Aorta (tissue), 5 donors: Measurements from ENCODE around the gene DCAF4. TPM values are rescaled to one million over a fixed set of nuclear protein-coding genes. Genes with fewer than 3 reads are reported as not detected.
A peak's percentile ranks its signal among the peaks of the same experiment; 100 is the strongest.
"Not testable (repeated sequence)": the region's sequence is repeated elsewhere in the genome, so short reads cannot be mapped to it uniquely, and the experiment has no call there.

Source experiments
- ATAC-seq: fragments of 200-7000 bp; cut with Tn5 transposase; one replicate; pipeline ENCODE4 v1.9.1; 2022; ENCODE audit warnings: moderate library complexity; ENCODE audit not compliant: low FRiP score
- DNase-seq, 2 donors: peaks; one replicate each; pipeline ENCODE4 v3.0.0-alpha.2; 2020
- H3K27ac ChIP-seq, 2 donors: one replicate each; pipeline ENCODE4 v1.5.1; 2013; ENCODE audit warnings: low read length in 2 of 2, mild to moderate bottlenecking in 2 of 2, moderate library complexity in 2 of 2, control low read depth in 1 of 2, inconsistent platforms in 1 of 2, low read depth in 1 of 2
- H3K27me3 ChIP-seq, 2 donors: one replicate each; pipeline ENCODE4 v1.6.1; 2013; ENCODE audit warnings: control low read depth in 1 of 2, low read length in 1 of 2, mild to moderate bottlenecking in 1 of 2, moderate library complexity in 1 of 2; ENCODE audit not compliant: insufficient read depth in 2 of 2, control insufficient read depth in 1 of 2
- H3K36me3 ChIP-seq, 2 donors: one replicate each; pipeline ENCODE4 v1.6.1; 2013; ENCODE audit warnings: control low read depth in 1 of 2, low read length in 1 of 2, mild to moderate bottlenecking in 1 of 2; ENCODE audit not compliant: insufficient read depth in 2 of 2, control insufficient read depth in 1 of 2
- H3K4me1 ChIP-seq, 2 donors: one replicate each; pipeline ENCODE4 v1.6.1; 2013; ENCODE audit warnings: low read length in 2 of 2, control low read depth in 1 of 2, mild to moderate bottlenecking in 1 of 2, moderate library complexity in 1 of 2; ENCODE audit not compliant: insufficient read depth in 2 of 2, control insufficient read depth in 1 of 2
- H3K4me3 ChIP-seq, 2 donors: one replicate each; pipeline ENCODE4 v1.5.1; 2013; ENCODE audit warnings: low read length in 2 of 2, control low read depth in 1 of 2, mild to moderate bottlenecking in 1 of 2
- H3K9me3 ChIP-seq: one replicate; pipeline ENCODE4 v1.6.1; 2013; ENCODE audit warnings: mild to moderate bottlenecking, low read length; ENCODE audit not compliant: control insufficient read depth
- WGBS, 2 donors: extraction: QIAGEN DNeasy Blood & Tissue Kit; methylation state at CpG; one replicate each; pipeline ENCODE4 v1.1.7; 2013; 5-methylcytosine and 5-hydroxymethylcytosine counted together
- intact Hi-C, 2 donors: fragments of 100-400 bp; cut with DNase I; formaldehyde crosslinking; loops; one replicate each; pipeline versions ENCODE4 v1.14.2 to v1.15.0; 2022
- polyA plus RNA-seq, 2 donors: library from polyadenylated mRNA; stranded (reverse); fragments of 200-250 nt; gene quantifications; one replicate each; pipeline ENCODE4 v1.2.3, GENCODE V29; 2013
- total RNA-seq, 2 donors: library from RNA; stranded (reverse); fragmentation: NEBNext Ultra II Directional; extraction: Animal tissue kit (Norgen Biotek cat#: 25700); gene quantifications; one replicate each; pipeline ENCODE4 v1.2.1, GENCODE V29; 2021
- donor health status: healthy with polysubstance abuse.
- donor health status: Bipolar disorder and iron deficiency.
- donor health status: DM: no; HTN: no; CAD: no.
- donor health status: DM: no; HTN: no; CAD: no.
- donor health status: DM: yes; HTN: yes; CAD: no.

The DCAF4 gene
- total and polyA plus RNA-seq, 4 donors, result 4.6 to 15.7 (median 9.3) TPM

DNA sequence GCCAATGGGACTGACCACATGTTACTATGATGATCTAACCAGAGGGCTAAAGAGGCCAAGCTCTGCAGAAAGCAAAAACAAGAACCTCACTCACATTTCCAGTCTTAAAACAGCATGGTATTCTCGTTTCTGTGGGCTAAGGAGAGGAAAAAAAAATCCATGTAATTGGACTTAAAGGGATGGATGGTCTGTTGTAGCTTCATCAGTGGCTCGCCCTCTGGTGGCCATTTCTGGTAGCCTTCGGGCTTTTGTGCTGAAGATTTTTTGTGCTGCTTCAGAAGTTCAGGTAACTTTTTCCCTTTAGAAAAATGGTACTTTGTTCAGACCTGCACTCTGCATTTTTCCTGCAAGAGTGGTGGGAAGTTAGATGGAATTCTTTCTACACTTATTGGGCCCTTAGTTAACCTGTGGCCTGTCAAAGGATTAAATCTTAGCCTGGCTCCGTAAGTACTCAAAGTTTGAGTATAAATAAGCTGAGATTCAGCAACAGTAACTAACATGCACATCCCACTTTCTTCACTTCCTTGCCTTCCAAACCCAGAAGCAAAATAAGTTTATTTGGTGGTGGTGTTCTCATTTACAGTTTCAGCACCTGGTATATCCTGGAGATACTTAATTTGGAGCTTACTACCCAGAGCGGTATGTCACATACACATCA is 22.3 kb downstream of the DCAF4 start:
- intact Hi-C loops, result loop anchor here (1.0 to 5.0 kb wide), 3 partner anchors 41 to 432 kb away; no protein-coding TSS in a partner anchor

GRCh38 chr14:72952171-72952570 is 25.9 kb downstream of the DCAF4 start:
- ATAC-seq (no peak), DNase-seq (peak in 1 of 2 donors; percentile 0)
- no peaks in the 10 kb centered on the region for H3K4me1 ChIP-seq
- 43 to 48% methylated on average over 3 of the region's 3 CpGs for WGBS, 2 donors
- intact Hi-C loops, result no loop called here
- no peak overlapping the region for H3K27ac ChIP-seq
- peaks cover 6 to 9% of the 10 kb centered on the region in 2 donors for H3K36me3 ChIP-seq
- H3K9me3 ChIP-seq, result no peaks in the 10 kb centered on the region
- no peak overlapping the region for H3K4me3 ChIP-seq
- H3K27me3 ChIP-seq, result no peaks in the 10 kb centered on the region

More for the DNA sequence above, 22.3 kb downstream of the DCAF4 start:
- no peaks in the 10 kb centered on the region for H3K27me3 ChIP-seq
- no peak overlapping the region for H3K4me3 ChIP-seq
- H3K36me3 ChIP-seq, result peaks cover 3% of the 10 kb centered on the region in 2 donors
- no peaks in the 10 kb centered on the region for H3K4me1 ChIP-seq
- 40 to 41% methylated on average over 5 of the region's 5 CpGs for WGBS, 2 donors
- peak; percentile 77 to 91 for DNase-seq
- no peak overlapping the region for H3K27ac ChIP-seq
- no peaks in the 10 kb centered on the region for H3K9me3 ChIP-seq
- no peak for ATAC-seq

DNA sequence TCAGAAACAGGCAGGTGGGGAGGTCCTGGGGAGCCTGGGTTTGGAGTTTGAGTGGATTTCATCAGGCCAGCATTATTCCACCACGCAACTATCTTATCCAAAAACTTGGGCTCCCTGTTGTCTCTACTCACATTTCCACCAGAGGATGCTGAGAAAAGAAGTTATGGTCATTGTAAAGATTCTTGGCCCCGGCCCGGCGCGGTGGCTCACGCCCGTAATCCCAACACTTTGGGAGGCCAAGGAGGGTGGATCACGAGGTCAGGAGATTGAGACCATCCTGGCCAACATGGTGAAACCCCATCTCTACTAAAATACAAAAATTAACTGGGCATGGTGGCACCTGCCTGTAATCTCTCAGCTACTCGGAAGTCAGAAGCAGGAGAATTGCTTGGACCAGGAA is 30.5 kb downstream of the DCAF4 start:
- DNase-seq, H3K4me1 ChIP-seq, H3K27me3 ChIP-seq, H3K9me3 ChIP-seq, H3K4me3 ChIP-seq, H3K27ac ChIP-seq, intact Hi-C loops, ATAC-seq: not testable (repeated sequence)
- peaks cover 3 to 12% of the 10 kb centered on the region in 2 donors for H3K36me3 ChIP-seq
- WGBS, 2 donors, result 94 to 95% methylated on average over 9 of the region's 9 CpGs

- H3K36me3 ChIP-seq, result peaks cover 3 to 12% of the 10 kb centered on the region in 2 donors
- no peak overlapping the region for H3K27ac ChIP-seq
- no peaks in the 10 kb centered on the region for H3K27me3 ChIP-seq
- no peak overlapping the region for H3K4me3 ChIP-seq
- H3K9me3 ChIP-seq, result no peaks in the 10 kb centered on the region
- intact Hi-C loops, result no loop called here
- WGBS, 2 donors, result 95 to 96% methylated on average over 3 of the region's 3 CpGs
- DNase-seq (no peak), ATAC-seq (no peak)
- H3K4me1 ChIP-seq, result no peaks in the 10 kb centered on the region
Measured at GRCh38 chr14:72957213-72957612, 30.9 kb downstream of the DCAF4 start.

DNA sequence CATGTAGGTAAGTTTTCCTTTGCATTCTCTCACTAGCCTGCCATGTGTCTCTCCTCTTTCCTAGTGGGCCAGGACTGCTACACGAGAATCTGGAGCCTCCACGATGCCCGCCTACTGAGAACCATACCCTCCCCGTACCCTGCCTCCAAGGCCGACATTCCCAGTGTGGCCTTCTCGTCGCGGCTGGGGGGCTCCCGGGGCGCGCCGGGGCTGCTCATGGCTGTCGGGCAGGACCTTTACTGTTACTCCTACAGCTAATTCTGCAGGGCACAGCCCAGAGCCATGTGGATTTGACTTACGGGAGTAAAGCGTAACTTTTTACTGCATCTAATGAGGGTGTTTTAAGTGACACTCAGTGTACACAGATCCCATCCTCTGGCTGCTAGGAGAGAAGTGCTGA is 32.3 kb downstream of the DCAF4 start:
- Histone ChIP-seq H3K9me3 (no peaks in the 10 kb centered on the region), H3K4me1 (no peaks in the 10 kb centered on the region), H3K27me3 (no peaks in the 10 kb centered on the region), H3K27ac (no peak overlapping the region), H3K4me3 (no peak overlapping the region), H3K36me3 (peaks cover 3 to 12% of the 10 kb centered on the region in 2 donors)
- DNase-seq (peak in 1 of 2 donors; percentile 50), ATAC-seq (no peak)
- 89 to 92% methylated on average over 15 of the region's 15 CpGs for WGBS, 2 donors
- intact Hi-C loops, result no loop called here

- H3K27me3 ChIP-seq, H3K4me1 ChIP-seq, ATAC-seq, H3K27ac ChIP-seq, H3K4me3 ChIP-seq, H3K36me3 ChIP-seq, H3K9me3 ChIP-seq, intact Hi-C loops: not testable (repeated sequence)
- 92 to 97% methylated on average over 4 of the region's 4 CpGs for WGBS, 2 donors
- DNase-seq, result peak in 1 of 2 donors; percentile 11
Measured at GRCh38 chr14:72961016-72961415, 34.8 kb downstream of the DCAF4 start.

DNA sequence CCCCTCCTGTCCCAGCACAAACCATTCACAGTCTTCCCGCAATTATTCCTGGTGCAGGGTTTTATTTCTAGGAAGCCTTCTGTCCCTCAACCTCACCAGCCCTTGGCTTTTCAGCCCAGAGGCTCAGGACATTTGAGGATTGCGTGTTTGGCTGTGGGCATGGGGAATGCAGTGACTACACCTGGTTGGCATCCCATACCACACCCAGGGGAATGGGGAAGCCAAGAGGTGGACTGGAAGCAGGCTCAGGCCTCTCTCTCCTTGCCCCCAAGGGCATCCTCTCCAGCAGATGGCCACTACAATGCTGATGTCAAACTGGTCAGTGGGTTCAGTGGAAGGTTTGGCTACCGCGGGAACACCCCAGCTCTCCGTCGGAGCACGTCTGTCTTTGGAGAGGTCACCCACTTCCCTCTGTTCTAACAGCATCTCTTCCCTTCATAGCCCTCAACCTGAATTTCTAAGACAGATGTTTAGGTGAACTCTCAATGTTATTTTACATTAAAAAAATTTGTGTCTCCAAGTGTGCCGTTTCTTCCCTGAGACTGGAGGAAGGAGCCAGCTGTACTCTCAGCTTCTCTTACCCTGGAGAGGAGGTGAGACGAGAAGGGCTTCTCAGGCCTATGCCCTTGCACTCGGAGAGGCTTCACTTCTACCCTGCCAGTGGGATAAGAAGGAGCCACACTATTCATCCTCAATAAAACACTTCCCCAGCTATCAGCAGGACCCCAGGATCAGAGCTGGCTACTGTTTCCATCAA is 35.5 kb downstream of the DCAF4 start:
- intact Hi-C loops, result no loop called here
- DNase-seq (peak in 1 of 2 donors; percentile 22), ATAC-seq (no peak)
- Histone ChIP-seq H3K36me3 (peaks cover 0 to 6% of the 10 kb centered on the region in 2 donors), H3K27ac (no peak overlapping the region), H3K4me3 (no peak overlapping the region), H3K9me3 (no peaks in the 10 kb centered on the region), H3K27me3 (no peaks in the 10 kb centered on the region), H3K4me1 (no peaks in the 10 kb centered on the region)
- 84 to 87% methylated on average over 10 of the region's 10 CpGs for WGBS, 2 donors

DNA sequence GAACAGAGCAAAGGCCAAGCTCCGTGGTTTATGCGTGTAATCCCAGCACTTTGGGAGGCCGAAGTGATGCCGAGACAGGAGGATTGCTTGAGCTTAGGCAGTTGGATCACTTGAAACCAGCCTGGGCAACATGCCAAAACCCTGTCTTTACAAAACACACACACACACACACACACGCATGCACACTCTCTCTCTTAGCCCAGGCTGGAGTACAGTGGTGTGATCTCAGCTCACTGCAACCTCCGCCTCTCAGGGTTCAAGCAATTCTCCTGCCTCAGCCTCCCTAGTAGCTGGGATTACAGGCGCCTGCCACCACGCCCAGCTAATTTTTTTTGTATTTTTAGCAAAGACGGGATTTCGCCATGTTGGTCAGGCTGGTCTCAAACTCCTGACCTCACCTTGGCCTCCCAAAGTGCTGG is 36.1 kb downstream of the DCAF4 start:
- ATAC-seq, H3K36me3 ChIP-seq: not testable (repeated sequence)

More for the DNA sequence above, 36.1 kb downstream of the DCAF4 start:
- intact Hi-C loops, H3K27me3 ChIP-seq, H3K9me3 ChIP-seq, H3K4me1 ChIP-seq, H3K4me3 ChIP-seq, DNase-seq, H3K27ac ChIP-seq: not testable (repeated sequence)
- WGBS, 2 donors, result 66 to 72% methylated on average over 10 of the region's 10 CpGs
